Posterior cingulate gyrus (tissue), 11 donors: Measurements from ENCODE around the gene KRTAP29-1.
"Not testable (repeated sequence)": the region's sequence is repeated elsewhere in the genome, so short reads cannot be mapped to it uniquely, and the experiment has no call there.

ENCODE experiments used
- DNase-seq, 10 donors: peaks; one replicate each; pipeline versions ENCODE4 v3.0.0 to v3.0.0-alpha.2; 2020 to 2021; ENCODE audit warnings: mixed read lengths in 3 of 10
- intact Hi-C: fragments of 100-400 bp; cut with DNase I; formaldehyde crosslinking; loops from one replicate; pipeline ENCODE4 v1.15.1; 2023

KRTAP29-1 gene

DNA sequence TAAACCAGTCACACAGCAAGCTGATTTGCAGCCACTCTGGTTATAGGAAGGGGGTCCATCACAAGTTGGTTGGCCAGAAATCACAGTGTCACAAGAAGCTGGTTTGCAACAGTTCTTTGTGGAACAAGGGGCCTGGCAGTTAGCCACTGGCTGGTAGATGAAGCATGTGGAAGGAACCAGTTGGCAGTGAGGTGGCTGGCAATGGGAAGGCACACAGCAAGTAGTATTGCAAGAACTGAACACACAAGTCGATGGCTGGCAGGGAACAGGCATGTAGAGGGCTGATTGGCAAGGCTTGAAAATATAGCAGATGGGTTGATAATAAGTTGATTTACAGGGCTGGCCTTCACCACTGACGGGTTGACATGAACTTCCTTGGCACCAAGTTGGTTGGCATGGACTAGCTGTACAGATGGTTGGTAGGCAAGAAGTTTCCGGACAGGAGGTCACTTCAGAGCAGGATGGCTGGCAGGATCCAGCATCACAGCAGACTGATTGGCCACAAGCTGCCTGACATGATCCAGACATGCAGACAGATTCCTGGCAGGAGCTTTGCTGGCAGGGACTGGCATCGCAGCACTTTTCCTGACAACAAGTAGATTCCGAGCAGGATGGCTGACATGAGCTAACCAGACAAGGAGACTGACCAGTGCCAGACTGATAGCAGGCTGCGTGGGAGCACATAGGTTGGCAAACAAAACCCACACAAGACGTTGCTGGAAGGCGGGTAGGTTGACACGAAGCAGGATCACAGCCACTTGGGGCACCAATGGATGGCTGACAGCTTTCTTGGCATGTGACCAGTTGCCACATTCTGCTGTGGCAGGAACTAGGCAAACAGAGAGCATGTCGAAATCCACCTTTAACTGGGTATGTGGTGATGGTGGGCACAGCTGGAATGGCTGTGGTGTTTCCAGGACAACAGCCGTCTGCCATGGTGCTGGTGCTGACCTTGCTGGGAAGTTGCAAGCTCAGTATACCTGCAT, at the start of gene KRTAP29-1:
TSS of gene KRTAP29-1 (minus strand) at position 936 of the 986 bp plus-strand sequence. CDS start at position 936, 0 bp downstream.
- intact Hi-C loops = no loop called here
- DNase-seq = peak in 1 of 10 donors; percentile 81

DNA sequence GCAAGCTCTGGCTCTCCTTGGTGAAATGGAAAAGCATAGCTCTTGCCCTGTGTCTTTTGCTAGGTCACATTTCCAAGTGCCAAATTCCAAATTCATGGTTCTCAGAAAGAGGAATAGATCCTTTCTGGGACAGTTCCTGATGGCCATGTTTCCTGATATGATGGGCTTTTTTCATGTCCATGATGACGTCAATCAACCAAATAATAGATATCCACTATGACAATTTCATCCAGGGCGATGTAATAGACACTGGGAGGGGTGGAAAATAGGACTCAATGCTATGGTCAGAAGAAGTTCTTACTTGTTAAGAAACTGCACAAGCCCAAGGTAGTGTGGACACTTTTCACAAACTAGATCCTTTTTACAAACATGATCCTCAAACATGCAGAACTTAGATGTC, 48.5 kb upstream of the KRTAP29-1 start:
- DNase-seq = no peak
- intact Hi-C loops = no loop called here

DNA sequence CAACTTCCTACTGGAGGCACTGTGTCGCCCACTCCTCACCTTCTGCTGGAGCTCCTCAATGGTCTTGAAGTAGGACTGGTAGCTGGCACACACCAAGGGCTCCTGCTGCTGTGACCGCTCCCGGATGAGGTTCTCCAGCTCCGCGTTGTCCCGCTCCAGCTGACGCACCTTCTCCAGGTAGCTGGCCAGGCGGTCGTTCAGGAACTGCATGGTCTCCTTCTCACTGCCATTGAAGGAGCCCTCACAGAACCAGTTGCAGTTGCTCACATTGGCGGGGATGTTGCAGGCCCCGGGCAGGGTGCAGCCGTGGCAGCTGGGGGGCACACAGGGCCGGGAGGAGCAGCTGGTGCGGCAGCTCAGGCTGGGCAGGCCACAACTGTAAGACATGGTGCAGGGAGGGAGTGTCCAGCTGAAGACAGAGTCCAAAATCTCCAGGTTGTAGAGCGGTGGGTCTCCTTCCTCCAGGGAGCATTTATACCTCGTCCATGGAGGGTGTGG, 47.8 kb upstream of the KRTAP29-1 start, which contains the start of gene KRT33A:
TSS of gene KRT33A (minus strand) at position 448 of the 498 bp plus-strand sequence. CDS start at position 387, 61 bp downstream.
- intact Hi-C loops = not testable (repeated sequence)
- peak in 2 of 10 donors; percentile 37 to 59 for DNase-seq

DNA sequence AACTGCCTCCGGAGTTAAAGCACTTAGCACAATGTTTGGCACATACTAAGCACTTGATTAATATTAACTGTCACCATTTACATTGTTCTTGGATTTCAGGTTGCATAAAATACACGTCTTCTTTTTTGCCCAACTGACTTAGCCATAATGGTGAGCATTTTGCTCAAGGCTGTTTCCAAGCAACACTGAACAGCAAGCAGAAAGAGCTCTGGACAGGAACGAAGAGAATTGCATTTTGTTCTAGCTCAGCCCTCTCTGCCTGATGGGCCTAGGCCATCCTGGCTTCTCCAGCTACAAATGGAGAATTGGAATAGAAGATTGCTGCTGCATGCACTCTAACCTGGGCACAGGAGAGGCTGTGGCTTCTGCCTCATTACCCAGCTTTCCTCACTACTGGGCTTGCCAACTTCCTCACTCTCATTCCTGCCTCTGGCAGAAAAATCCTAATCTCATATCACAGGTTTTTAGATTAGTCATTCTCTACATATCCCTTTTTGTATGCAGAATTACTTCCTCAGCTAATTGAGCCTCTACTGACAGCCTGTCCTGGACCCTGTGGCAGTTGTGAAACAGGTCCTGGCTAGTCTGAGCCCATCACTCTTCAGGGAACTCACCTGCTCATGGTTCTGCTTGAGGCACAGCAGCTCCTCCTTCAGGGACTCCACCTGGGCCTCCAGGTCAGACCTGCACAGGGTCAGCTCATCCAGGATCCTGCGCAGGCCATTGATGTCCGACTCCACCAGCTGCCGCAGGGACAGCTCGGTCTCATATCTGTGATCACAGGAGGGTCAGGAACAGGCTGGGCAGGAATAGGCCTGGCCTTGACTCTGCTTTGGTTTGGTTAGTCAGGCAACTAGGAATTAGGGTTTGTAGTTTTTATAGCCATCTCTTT, 45.5 kb upstream of the KRTAP29-1 start:
- intact Hi-C loops = no loop called here
- peak in 2 of 10 donors; percentile 27 to 42 for DNase-seq

DNA sequence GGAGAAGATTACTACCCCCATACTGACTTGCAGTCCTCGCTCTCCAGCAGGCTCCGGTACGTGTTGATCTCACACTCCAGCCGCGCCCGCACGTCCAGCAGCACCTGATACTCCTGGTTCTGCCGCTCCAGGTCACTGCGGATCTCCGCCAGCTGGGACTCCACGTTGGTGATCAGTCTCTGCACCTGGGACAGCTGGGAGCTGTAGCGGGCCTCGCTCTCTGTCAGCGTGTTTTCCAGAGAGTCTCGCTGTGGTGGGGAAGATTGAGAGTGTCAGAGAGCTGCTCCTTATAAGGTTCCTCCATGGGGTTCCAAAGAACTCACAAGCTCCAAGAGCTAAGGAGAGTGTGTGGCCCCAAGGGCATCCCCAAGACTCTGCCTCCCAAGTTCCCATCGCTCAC, 43.8 kb upstream of the KRTAP29-1 start:
- DNase-seq = peak in 1 of 10 donors; percentile 59
- intact Hi-C loops = not testable (repeated sequence)

GRCh38 chr17:41345992-41346391, 43.3 kb upstream of the KRTAP29-1 start:
- intact Hi-C loops = no loop called here
- peak in 1 of 10 donors; percentile 50 for DNase-seq

DNA sequence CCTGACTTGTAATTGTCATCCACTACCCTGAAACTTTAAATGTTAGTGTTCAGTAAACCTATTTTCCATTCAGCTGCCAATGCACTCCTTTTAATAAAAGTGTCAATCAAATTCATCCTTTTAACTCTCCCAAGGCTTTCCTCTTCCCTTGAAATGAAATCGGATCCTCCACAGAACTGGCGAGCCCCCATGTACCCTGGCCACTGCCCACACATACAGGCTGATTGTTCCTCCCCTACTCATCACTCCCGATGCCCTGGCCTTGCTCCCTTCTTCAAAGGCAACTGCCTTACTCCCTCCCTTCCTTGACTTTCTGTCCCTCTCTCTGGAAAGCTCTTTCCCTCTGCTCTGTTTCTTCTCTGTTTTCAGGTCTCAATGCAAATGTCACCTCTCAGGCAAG, 40.4 kb upstream of the KRTAP29-1 start:
- intact Hi-C loops = no loop called here
- DNase-seq = no peak

DNA sequence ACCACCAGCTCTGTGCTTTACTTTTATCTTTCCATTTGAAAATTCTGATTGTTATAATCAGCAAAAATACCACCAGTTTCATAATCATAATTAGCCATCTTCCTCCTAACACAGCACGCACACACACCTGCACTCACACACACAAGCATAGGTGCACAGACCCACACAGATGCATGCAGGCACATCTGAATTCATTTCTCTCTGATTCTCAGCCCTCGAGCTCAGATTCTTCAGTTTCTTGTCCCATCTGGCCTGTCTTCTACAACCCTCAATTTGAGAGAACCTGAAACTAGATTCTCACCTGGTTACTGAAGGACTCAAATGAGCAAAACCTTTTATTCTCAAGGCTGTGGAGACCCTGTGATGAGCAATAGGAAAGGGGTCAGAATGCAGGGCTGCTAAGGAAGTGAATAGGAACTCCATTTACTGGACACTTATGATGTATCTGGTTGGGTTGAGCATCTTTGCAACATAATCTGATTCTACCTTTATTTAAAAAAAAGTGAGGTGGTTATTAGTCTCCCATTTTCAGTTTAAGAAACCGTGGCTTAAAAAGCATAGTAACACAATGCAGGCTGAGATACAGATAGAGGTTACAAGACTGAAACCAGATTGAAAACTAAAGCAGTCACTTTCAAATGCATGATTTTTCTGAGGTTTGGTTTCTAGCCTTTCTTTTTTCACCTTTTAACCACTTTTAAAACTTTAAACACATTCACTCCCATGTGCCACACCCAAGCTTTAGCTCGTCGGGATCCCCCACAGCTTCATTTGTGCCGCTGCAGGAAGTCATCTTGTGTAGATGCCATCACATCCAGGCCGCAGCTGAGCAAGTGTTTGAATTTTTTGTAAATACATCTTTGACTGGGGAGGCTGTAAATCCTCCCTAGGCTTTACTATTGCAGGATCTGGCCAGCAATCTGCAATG, 38.5 kb upstream of the KRTAP29-1 start:
- DNase-seq = no peak
- intact Hi-C loops = no loop called here

DNA sequence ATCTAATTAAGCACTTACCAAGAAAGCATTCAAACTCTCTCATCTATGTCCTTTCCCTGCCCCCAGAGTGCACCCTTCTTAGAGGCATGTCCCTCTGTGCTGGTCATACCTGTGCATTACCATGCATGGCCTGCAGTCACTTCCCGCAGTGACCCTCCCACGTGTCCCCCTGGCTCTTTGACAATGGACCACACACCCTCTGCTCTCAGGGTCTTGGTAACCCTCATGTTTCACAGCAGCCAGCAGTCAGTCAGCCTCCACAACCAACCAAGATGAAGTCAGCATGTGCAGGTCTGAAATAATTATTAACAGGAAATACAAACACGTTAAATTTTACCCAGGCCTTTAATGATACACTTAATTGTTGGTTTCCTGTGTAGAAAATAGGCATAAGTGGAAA, 37.8 kb upstream of the KRTAP29-1 start:
- intact Hi-C loops = no loop called here

DNA sequence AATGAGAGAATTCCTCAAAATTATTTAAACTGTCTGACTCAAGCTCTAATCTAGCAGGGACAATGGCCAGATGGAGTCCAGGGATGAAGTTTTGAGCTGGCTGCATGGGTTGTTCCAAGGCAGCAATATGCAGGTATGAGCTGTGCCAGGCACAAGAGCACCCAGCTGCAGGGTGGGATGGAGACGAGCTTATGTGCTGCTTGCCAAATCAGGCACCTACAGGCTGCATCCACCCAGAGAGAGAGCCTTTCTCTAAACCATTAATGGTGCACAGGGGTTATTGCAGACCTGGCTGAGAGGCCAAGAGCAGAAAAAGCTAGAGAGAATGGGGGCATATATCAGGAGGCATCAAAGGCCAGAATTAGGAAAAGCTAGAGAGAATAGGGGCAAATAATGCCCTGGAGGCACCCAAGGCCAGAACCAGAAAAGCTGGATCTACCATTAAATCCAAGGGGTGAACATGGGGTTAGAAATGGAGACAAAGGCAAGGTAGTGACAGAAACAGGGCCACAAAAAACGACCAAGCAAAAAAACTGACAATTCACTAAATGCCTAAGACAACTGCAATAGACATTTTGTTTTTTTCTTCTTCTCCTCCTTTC, 37.0 kb upstream of the KRTAP29-1 start:
- DNase-seq = no peak
- intact Hi-C loops = no loop called here

More for the DNA sequence above, 37.8 kb upstream of the KRTAP29-1 start:
- DNase-seq = no peak

- no peak for DNase-seq
- intact Hi-C loops = no loop called here
Observed at GRCh38 chr17:41338961-41339485, 36.4 kb upstream of the KRTAP29-1 start.

DNA sequence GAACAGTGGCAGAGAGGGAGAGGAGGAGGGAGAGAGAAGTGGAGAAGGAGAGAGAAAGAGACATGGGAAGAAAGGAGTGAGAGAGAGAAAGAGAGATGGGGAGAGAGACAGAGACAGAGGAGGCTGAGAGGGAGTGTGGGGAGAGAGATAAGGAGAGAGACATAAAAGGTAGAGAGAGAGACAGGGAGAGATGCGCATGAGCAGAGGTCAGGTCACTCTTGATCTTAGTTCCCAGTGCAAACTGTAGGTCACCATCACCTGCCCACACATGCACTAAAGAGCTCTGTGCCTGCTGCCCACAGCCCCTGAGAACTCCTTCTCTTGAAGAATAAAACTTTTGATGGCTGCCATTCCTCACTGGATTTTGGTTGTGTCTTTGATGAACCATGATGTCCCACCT, 33.1 kb upstream of the KRTAP29-1 start:
- intact Hi-C loops = no loop called here
- DNase-seq = no peak

DNA sequence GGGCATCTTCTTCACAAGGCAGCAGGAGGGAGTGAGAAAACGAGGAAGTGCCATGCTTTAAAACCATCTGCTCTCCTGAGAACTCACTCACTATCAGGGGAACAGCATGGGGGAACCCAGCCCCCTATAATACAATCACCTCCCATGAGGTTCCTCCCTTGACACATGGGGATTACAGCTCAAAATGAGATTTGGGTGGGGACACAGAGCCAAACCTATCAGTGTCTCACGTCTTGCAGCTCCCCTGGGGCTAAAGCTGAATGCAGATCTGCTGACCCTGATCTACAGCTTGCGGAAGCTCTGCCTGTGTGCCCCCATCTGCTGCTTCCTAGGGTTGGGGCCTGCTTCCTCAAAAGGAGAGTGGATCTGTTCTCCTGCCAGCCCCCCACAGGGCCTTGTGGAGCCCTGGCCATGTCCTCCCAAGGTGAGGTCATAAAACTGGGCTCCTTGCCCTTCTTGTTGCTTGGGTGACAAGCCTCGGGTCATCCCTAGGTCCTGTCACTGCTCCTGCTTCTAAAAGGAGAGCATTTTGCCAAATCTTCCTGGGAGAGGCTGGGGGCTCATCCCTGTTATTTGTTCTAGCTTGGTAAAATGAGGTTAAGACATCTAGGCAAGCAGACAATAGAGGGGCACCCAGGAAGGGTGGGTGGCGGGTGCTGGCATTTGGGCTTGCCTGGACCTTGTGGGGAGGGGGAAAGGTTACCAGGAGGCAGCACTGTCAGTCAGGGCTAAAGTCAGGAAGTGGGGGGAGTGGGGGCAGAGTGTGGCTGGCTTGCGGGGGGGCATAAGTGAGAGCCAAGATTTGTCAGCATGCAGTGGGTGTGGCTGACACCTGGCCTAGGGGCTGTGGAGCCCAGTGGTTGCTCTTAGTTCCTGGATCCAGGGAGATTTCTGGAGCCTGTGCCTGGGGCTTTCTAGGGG, 32.0 kb upstream of the KRTAP29-1 start:
- intact Hi-C loops = no loop called here
- no peak for DNase-seq

- DNase-seq = no peak
- intact Hi-C loops = no loop called here
Observed at GRCh38 chr17:41333836-41334235, 31.2 kb upstream of the KRTAP29-1 start.

DNA sequence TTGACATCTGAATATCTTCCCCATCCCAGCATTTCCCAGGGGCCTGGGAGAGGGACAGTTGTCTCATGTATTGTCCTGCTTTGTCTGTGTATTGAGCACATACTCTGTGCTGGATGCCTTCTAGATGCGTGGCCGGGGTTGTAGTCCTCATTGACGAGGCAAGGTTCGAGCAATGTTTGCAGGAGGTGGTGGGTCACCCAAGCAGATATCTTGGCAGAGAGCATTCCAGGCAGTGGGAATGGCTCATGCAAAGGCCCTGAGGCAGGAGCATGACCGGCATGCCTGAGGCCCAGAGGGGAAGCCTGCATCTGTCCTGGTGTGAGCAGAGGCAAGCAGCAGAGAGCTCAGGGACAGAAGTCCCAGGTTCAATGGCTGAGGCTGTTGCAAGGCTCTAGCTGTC, 30.4 kb upstream of the KRTAP29-1 start:
- intact Hi-C loops = no loop called here

DNA sequence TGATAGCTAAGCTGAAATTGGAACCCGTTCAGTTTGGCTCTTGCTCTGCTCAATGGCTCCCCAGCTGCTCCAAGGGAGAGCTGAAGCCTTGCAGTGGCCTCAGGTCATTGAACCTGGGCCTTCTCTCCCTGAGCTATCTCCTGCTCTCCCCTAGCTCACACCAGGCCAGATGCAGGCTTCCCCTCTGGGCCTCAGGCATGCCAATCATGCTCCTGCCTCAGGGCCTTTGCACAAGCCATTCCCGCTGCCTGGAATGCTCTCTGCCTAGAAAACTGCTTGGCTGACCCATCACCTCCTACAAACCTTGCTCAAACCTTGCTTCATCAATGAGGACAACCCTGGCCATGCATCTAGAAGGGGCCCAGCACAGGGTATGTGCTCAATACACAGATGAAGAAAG, 29.6 kb upstream of the KRTAP29-1 start:
- intact Hi-C loops = no loop called here

More for the DNA sequence above, 30.4 kb upstream of the KRTAP29-1 start:
- DNase-seq = no peak

DNA sequence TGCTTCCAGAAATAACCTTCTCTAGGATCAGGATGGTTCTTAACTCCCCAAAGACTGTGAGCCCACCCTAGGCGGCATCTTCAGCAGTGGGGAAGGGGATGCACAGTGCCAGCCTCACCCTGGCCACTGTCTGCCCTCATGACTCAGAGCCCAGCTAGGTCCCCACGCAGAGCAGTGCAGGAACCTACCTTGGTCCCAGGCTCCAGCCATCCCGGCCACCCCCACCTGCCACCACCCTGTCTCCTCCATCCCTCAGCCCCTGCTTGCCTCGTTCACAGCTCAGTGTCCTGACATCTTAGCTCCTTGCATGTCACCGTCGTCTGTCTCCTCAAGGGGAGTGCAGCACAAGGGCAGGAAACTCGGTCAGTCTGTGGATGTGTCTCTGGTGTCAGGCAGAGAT, 29.0 kb upstream of the KRTAP29-1 start:
- DNase-seq = no peak
- intact Hi-C loops = no loop called here

More for the DNA sequence above, 29.6 kb upstream of the KRTAP29-1 start:
- no peak for DNase-seq
